Small intestine (tissue), 16 donors: ENCODE results near the gene ARSA. TPM values are rescaled to one million over a fixed set of nuclear protein-coding genes. Genes with fewer than 3 reads are reported as not detected.

Source experiments
- DNase-seq, 2 donors: peaks; one replicate each; pipeline versions ENCODE4 v3.0.0 to v3.0.0-alpha.2; 2013
- FAIRE-seq: peaks from 2 replicates; lab custom pipeline; 2012; peaks lifted over from hg19 to GRCh38; lab: Jason Lieb, UNC
- H3K27ac ChIP-seq, 3 donors: one replicate each; pipeline ENCODE4 v1.5.1; 2013; ENCODE audit warnings: low read length in 2 of 3, mild to moderate bottlenecking in 2 of 3, control low read depth in 1 of 3, inconsistent platforms in 1 of 3, low read depth in 1 of 3, moderate library complexity in 1 of 3
- H3K27me3 ChIP-seq, 3 donors: one replicate each; pipeline ENCODE4 v1.6.1; 2013; ENCODE audit warnings: low read length in 3 of 3, inconsistent platforms in 1 of 3; ENCODE audit not compliant: control insufficient read depth in 3 of 3, insufficient read depth in 3 of 3
- H3K36me3 ChIP-seq, 3 donors: one replicate each; pipeline ENCODE4 v1.6.1; 2013; ENCODE audit warnings: low read length in 3 of 3, inconsistent platforms in 1 of 3, low read depth in 1 of 3, mild to moderate bottlenecking in 1 of 3, moderate library complexity in 1 of 3; ENCODE audit not compliant: control insufficient read depth in 3 of 3, insufficient read depth in 2 of 3
- H3K4me1 ChIP-seq, 3 donors: one replicate each; pipeline ENCODE4 v1.6.1; 2013; ENCODE audit warnings: low read length in 2 of 3, inconsistent platforms in 1 of 3, low read depth in 1 of 3, mild to moderate bottlenecking in 1 of 3, moderate library complexity in 1 of 3; ENCODE audit not compliant: control insufficient read depth in 3 of 3, insufficient read depth in 2 of 3
- H3K4me3 ChIP-seq, 3 donors: one replicate each; pipeline ENCODE4 v1.5.1; 2013; ENCODE audit warnings: low read length in 3 of 3, control low read depth in 1 of 3, inconsistent platforms in 1 of 3, low read depth in 1 of 3, mild to moderate bottlenecking in 1 of 3, moderate library complexity in 1 of 3
- H3K9me3 ChIP-seq, 2 donors: one replicate each; pipeline ENCODE4 v1.6.1; 2013; ENCODE audit warnings: low read depth in 1 of 2, low read length in 1 of 2; ENCODE audit not compliant: control insufficient read depth in 2 of 2, insufficient read depth in 1 of 2
- WGBS, 3 donors: extraction: QIAGEN DNeasy Blood & Tissue Kit; methylation state at CpG; one replicate each; pipeline ENCODE4 v1.1.7; 2013; 5-methylcytosine and 5-hydroxymethylcytosine counted together
- long read RNA-seq, 10 donors: transcript quantifications; one replicate each; lab custom pipeline, GENCODE V29; 2026
- polyA plus RNA-seq, 4 donors: library from polyadenylated mRNA; stranded (reverse) in 3 of 4; unstranded in 1 of 4; fragments of 200-250 nt in 3 of 4; fragments of 120-200 nt in 1 of 4; gene quantifications; one replicate each; pipeline versions ENCODE4 v1.2.1 to v1.2.3, GENCODE V29; 2013
- donor health status: healthy with polysubstance abuse.
- donor health status: control.
- donor health status: control.
- donor health status: Bipolar disorder and iron deficiency.
- donor health status: healthy.

The ARSA gene
- 10 to 100 TPM; 28.2 to 85.9 (median 71.3) TPM for polyA plus RNA-seq
- long read RNA-seq, donor 1, transcript ARSA-202 (9 exons, 1,895 nt), result major isoform, 6 of 23 reads
- long read RNA-seq, donor 1, transcript ARSA-201 (8 exons, 2,050 nt), result minor isoform, 5 of 23 reads
- long read RNA-seq, donor 1, partial matches to known transcripts, result 0 of 23 reads
- long read RNA-seq, donor 1, other reads (novel, unspliced or antisense), result 0 of 23 reads
- long read RNA-seq, donor 2, partial matches to known transcripts, result 0 of 4 reads
- long read RNA-seq, donor 2, other reads (novel, unspliced or antisense), result 0 of 4 reads
- long read RNA-seq, donor 3, partial matches to known transcripts, result 5 of 14 reads
- long read RNA-seq, donor 3, other reads (novel, unspliced or antisense), result 0 of 14 reads
- long read RNA-seq, donor 4, partial matches to known transcripts, result 0 of 1 reads
- long read RNA-seq, donor 4, other reads (novel, unspliced or antisense), result 0 of 1 reads
- long read RNA-seq, donor 5, partial matches to known transcripts, result 0 of 1 reads
- long read RNA-seq, donor 5, other reads (novel, unspliced or antisense), result 0 of 1 reads
- long read RNA-seq, donor 6, partial matches to known transcripts, result 0 of 9 reads
- long read RNA-seq, donor 6, other reads (novel, unspliced or antisense), result 0 of 9 reads
- long read RNA-seq, donor 7, partial matches to known transcripts, result 0 of 6 reads
- long read RNA-seq, donor 7, other reads (novel, unspliced or antisense), result 0 of 6 reads
- long read RNA-seq, donor 8, partial matches to known transcripts, result 0 of 2 reads
- long read RNA-seq, donor 8, other reads (novel, unspliced or antisense), result 0 of 2 reads
- long read RNA-seq, donor 9, partial matches to known transcripts, result 0 of 3 reads
- long read RNA-seq, donor 9, other reads (novel, unspliced or antisense), result 0 of 3 reads
- long read RNA-seq, donor 10, partial matches to known transcripts, result 0 of 5 reads
- long read RNA-seq, donor 10, other reads (novel, unspliced or antisense), result 0 of 5 reads

GRCh38 chr22:50627642-50628542, at the start of gene ARSA:
TSS of gene ARSA (minus strand) at chr22:50628152. CDS start at chr22:50627779, 373 bp downstream.
- no peaks in the 10 kb centered on the region for H3K27me3 ChIP-seq
- peak; percentile 85 to 90 for DNase-seq
- WGBS, 3 donors, result 1 to 4% (median 2%) methylated on average over 71 to 88 of the region's 88 CpGs
- peak within 1 kb of the TSS; percentile 68 to 93 (median 77) for H3K4me3 ChIP-seq
- FAIRE-seq, result no peak
- H3K27ac ChIP-seq, result peak within 1 kb of the TSS; percentile 69 to 87 (median 73)
- H3K36me3 ChIP-seq, result peaks cover 0 to 14% (median 0%) of the 10 kb centered on the region in 3 donors
- H3K4me1 ChIP-seq, result peaks cover 5 to 29% (median 10%) of the 10 kb centered on the region in 3 donors
- no peaks in the 10 kb centered on the region for H3K9me3 ChIP-seq

GRCh38 chr22:50676661-50677492, 48.9 kb upstream of the ARSA start:
- H3K4me1 ChIP-seq, result no peaks in the 10 kb centered on the region
- WGBS, 3 donors, result 67 to 77% (median 68%) methylated on average over 10 of the region's 10 CpGs
- H3K9me3 ChIP-seq, result peaks cover 0 to 5% of the 10 kb centered on the region in 2 donors
- DNase-seq, result no peak
- peaks cover 9 to 33% (median 16%) of the 10 kb centered on the region in 3 donors for H3K27me3 ChIP-seq
- FAIRE-seq, result no peak
- H3K27ac ChIP-seq, result no peak overlapping the region
- H3K36me3 ChIP-seq, result peaks cover 0 to 2% (median 0%) of the 10 kb centered on the region in 3 donors
- no peak overlapping the region for H3K4me3 ChIP-seq

- DNase-seq, result no peak
- WGBS, 3 donors, result 83 to 86% (median 85%) methylated on average over 14 of the region's 14 CpGs
Observed at GRCh38 chr22:50676180-50676636, 48.3 kb upstream of the ARSA start.

GRCh38 chr22:50675553-50676179, 47.7 kb upstream of the ARSA start:
- Histone ChIP-seq H3K27ac (no peak overlapping the region), H3K4me1 (no peaks in the 10 kb centered on the region), H3K9me3 (peaks cover 0 to 5% of the 10 kb centered on the region in 2 donors), H3K36me3 (peaks cover 0 to 2% (median 0%) of the 10 kb centered on the region in 3 donors), H3K27me3 (peaks cover 11 to 35% (median 23%) of the 10 kb centered on the region in 3 donors), H3K4me3 (peak overlapping the region in 1 of 3 donors; percentile 29)
- DNase-seq (no peak), FAIRE-seq (no peak)
- WGBS, 3 donors, result 63 to 72% (median 63%) methylated on average over 9 of the region's 9 CpGs

More at GRCh38 chr22:50676180-50676636, 48.3 kb upstream of the ARSA start:
- Histone ChIP-seq H3K36me3 (peaks cover 0 to 2% (median 0%) of the 10 kb centered on the region in 3 donors), H3K4me1 (no peaks in the 10 kb centered on the region), H3K27ac (no peak overlapping the region), H3K4me3 (no peak overlapping the region), H3K27me3 (peaks cover 11 to 35% (median 18%) of the 10 kb centered on the region in 3 donors), H3K9me3 (peaks cover 0 to 5% of the 10 kb centered on the region in 2 donors)
- FAIRE-seq, result no peak

- FAIRE-seq, result no peak
- Histone ChIP-seq H3K4me1 (no peaks in the 10 kb centered on the region), H3K9me3 (peaks cover 0 to 5% of the 10 kb centered on the region in 2 donors), H3K27ac (no peak overlapping the region), H3K36me3 (peaks cover 0 to 2% (median 0%) of the 10 kb centered on the region in 3 donors), H3K27me3 (peaks cover 11 to 38% (median 25%) of the 10 kb centered on the region in 3 donors), H3K4me3 (peak overlapping the region in 2 of 3 donors; percentile 29 to 51)
- DNase-seq, result peak; percentile 64 to 84
- WGBS, 3 donors, result 4 to 6% (median 5%) methylated on average over 46 to 105 of the region's 105 CpGs
Observed at GRCh38 chr22:50674606-50675552, 46.9 kb upstream of the ARSA start.

GRCh38 chr22:50674130-50674500, 46.2 kb upstream of the ARSA start:
- no peak for FAIRE-seq
- H3K9me3 ChIP-seq, result peaks cover 0 to 5% of the 10 kb centered on the region in 2 donors
- no peak overlapping the region for H3K27ac ChIP-seq
- H3K4me1 ChIP-seq, result no peaks in the 10 kb centered on the region
- H3K27me3 ChIP-seq, result peaks cover 11 to 38% (median 27%) of the 10 kb centered on the region in 3 donors
- no peak for DNase-seq
- 0 to 6% (median 2%) methylated on average over 4 to 40 of the region's 43 CpGs for WGBS, 3 donors
- H3K4me3 ChIP-seq, result peak overlapping the region in 2 of 3 donors; percentile 2 to 51
- peaks cover 0 to 2% (median 0%) of the 10 kb centered on the region in 3 donors for H3K36me3 ChIP-seq
